ENCODE measurements around the gene PRMT5.

- no peak for TF ChIP-seq POLR2A (IDR thresholded peaks at IDR 0.05; ENCODE audit: low read depth, low read length)
- no peak for TF ChIP-seq CTCF (IDR thresholded peaks at IDR 0.05; ENCODE audit: extremely low read depth in 1 of 2, insufficient read depth in 1 of 2, low read depth in 1 of 2, low read length in 2 of 2)
- TF ChIP-seq FOS (IDR thresholded peaks at IDR 0.05; ENCODE audit: borderline replicate concordance, insufficient read depth, low read length) = no peak
- no peak for TF ChIP-seq POLR2AphosphoS5 (IDR thresholded peaks at IDR 0.05; ENCODE audit: insufficient read depth, low read depth, low read length)
- TF ChIP-seq MYC (IDR thresholded peaks at IDR 0.05; ENCODE audit: low read depth, low read length) = no peak
- TF ChIP-seq EZH2 (IDR thresholded peaks at IDR 0.05; ENCODE audit: borderline replicate concordance, low read depth, low read length, severe bottlenecking) = no peak
- TF ChIP-seq MAX (IDR thresholded peaks at IDR 0.05; ENCODE audit: insufficient read depth, insufficient read length) = no peak
Observed at GRCh38 chr14:22908601-22909000, 20.6 kb downstream of the PRMT5 start.

Measured in endothelial cell of umbilical vein (primary cell).